ENCODE results near the gene NSFL1C.

Gene NSFL1C

GRCh38 chr20:1437235-1437904 is 29.3 kb downstream of the NSFL1C start:
- H3K9me3 ChIP-seq (ENCODE audit: control extremely low read depth in 1 of 5, control insufficient read depth in 4 of 5, insufficient read depth in 2 of 5, low read depth in 1 of 5, low read length in 4 of 5), result peaks cover 0 to 4% (median 0%) of the 10 kb centered on the region in 5 experiments
- H3K4me3 ChIP-seq (ENCODE audit: control insufficient read depth in 1 of 7, extremely low read depth in 1 of 7, insufficient read depth in 4 of 7, low read depth in 2 of 7, low read length in 6 of 7), result no peak overlapping the region
- ChIA-PET CTCF (interaction anchor here (0.6 to 7.0 kb wide), 28 partner anchors 8 to 232 kb away, joined by 3 to 66 read pairs (median 7); partner anchors contain the start of genes NSFL1C and SDCBP2), POLR2A (interaction anchor here (0.6 kb wide), 1 partner anchor 44 kb away, joined by 4 read pairs; no protein-coding TSS in a partner anchor)
- H3K4me1 ChIP-seq (ENCODE audit: control extremely low read depth in 1 of 4, control insufficient read depth in 4 of 4, insufficient read depth in 4 of 4, low read length in 3 of 4), result peaks cover 15 to 20% (median 16%) of the 10 kb centered on the region in 4 experiments
- H3K27ac ChIP-seq (ENCODE audit: insufficient read depth in 1 of 2, low read depth in 1 of 2, low read length in 2 of 2, poor library complexity in 1 of 2, severe bottlenecking in 2 of 2), result no peak overlapping the region
- H3K27me3 ChIP-seq (replicated peaks in 2 of 5; ENCODE audit: control insufficient read depth in 4 of 5, insufficient read depth in 5 of 5, low read length in 4 of 5), result no peaks in the 10 kb centered on the region
- DNase-seq, result peak; percentile 86 to 92 (median 91)
- WGBS (ENCODE audit: insufficient coverage), result 30% methylated on average over 4 of the region's 5 CpGs
- H3K36me3 ChIP-seq (ENCODE audit: control insufficient read depth in 4 of 4, insufficient read depth in 4 of 4, low read length in 3 of 4), result peaks cover 4 to 16% (median 11%) of the 10 kb centered on the region in 4 experiments

GRCh38 chr20:1436263-1436662 is 30.4 kb downstream of the NSFL1C start:
- no CpG with 5 or more reads among the region's 8 CpGs for WGBS (ENCODE audit: insufficient coverage)
- no peak for DNase-seq
- Histone ChIP-seq H3K4me3 (ENCODE audit: control insufficient read depth in 1 of 7, extremely low read depth in 1 of 7, insufficient read depth in 4 of 7, low read depth in 2 of 7, low read length in 6 of 7) (no peak overlapping the region), H3K4me1 (ENCODE audit: control extremely low read depth in 1 of 4, control insufficient read depth in 4 of 4, insufficient read depth in 4 of 4, low read length in 3 of 4) (peaks cover 15 to 20% (median 16%) of the 10 kb centered on the region in 4 experiments), H3K27ac (ENCODE audit: insufficient read depth in 1 of 2, low read depth in 1 of 2, low read length in 2 of 2, poor library complexity in 1 of 2, severe bottlenecking in 2 of 2) (no peak overlapping the region), H3K36me3 (ENCODE audit: control insufficient read depth in 4 of 4, insufficient read depth in 4 of 4, low read length in 3 of 4) (peaks cover 0 to 5% (median 2%) of the 10 kb centered on the region in 4 experiments), H3K27me3 (replicated peaks in 2 of 5; ENCODE audit: control insufficient read depth in 4 of 5, insufficient read depth in 5 of 5, low read length in 4 of 5) (no peaks in the 10 kb centered on the region), H3K9me3 (ENCODE audit: control extremely low read depth in 1 of 5, control insufficient read depth in 4 of 5, insufficient read depth in 2 of 5, low read depth in 1 of 5, low read length in 4 of 5) (peaks cover 0 to 4% (median 0%) of the 10 kb centered on the region in 5 experiments)
- POLR2A ChIA-PET, result no interaction called here
- CTCF ChIA-PET, result interaction anchor here (0.6 to 7.0 kb wide), 28 partner anchors 9 to 366 kb away, joined by 3 to 66 read pairs (median 6); partner anchors contain the start of genes NSFL1C and SDCBP2

GRCh38 chr20:1435337-1435699 is 31.3 kb downstream of the NSFL1C start:
- H3K9me3 ChIP-seq (ENCODE audit: control extremely low read depth in 1 of 5, control insufficient read depth in 4 of 5, insufficient read depth in 2 of 5, low read depth in 1 of 5, low read length in 4 of 5), result peaks cover 0 to 4% (median 0%) of the 10 kb centered on the region in 5 experiments
- POLR2A ChIA-PET, result interaction anchor here (1.0 kb wide), 1 partner anchor 62 kb away, joined by 4 read pairs; no protein-coding TSS in a partner anchor

GRCh38 chr20:1434571-1435336 is 31.9 kb downstream of the NSFL1C start:
- peaks cover 0 to 2% (median 0%) of the 10 kb centered on the region in 4 experiments for H3K36me3 ChIP-seq (ENCODE audit: control insufficient read depth in 4 of 4, insufficient read depth in 4 of 4, low read length in 3 of 4)
- 0% methylated on average over 1 of the region's 2 CpGs for WGBS (ENCODE audit: insufficient coverage)
- H3K27ac ChIP-seq (ENCODE audit: insufficient read depth in 1 of 2, low read depth in 1 of 2, low read length in 2 of 2, poor library complexity in 1 of 2, severe bottlenecking in 2 of 2), result no peak overlapping the region
- peaks cover 15 to 20% (median 16%) of the 10 kb centered on the region in 4 experiments for H3K4me1 ChIP-seq (ENCODE audit: control extremely low read depth in 1 of 4, control insufficient read depth in 4 of 4, insufficient read depth in 4 of 4, low read length in 3 of 4)
- peak; percentile 93 to 98 (median 97) for DNase-seq
- H3K27me3 ChIP-seq (replicated peaks in 2 of 5; ENCODE audit: control insufficient read depth in 4 of 5, insufficient read depth in 5 of 5, low read length in 4 of 5), result no peaks in the 10 kb centered on the region
- H3K9me3 ChIP-seq (ENCODE audit: control extremely low read depth in 1 of 5, control insufficient read depth in 4 of 5, insufficient read depth in 2 of 5, low read depth in 1 of 5, low read length in 4 of 5), result peaks cover 0 to 4% (median 0%) of the 10 kb centered on the region in 5 experiments
- H3K4me3 ChIP-seq (ENCODE audit: control insufficient read depth in 1 of 7, extremely low read depth in 1 of 7, insufficient read depth in 4 of 7, low read depth in 2 of 7, low read length in 6 of 7), result peak overlapping the region in 3 of 7 experiments; percentile 7 to 60 (median 52)
- ChIA-PET CTCF (interaction anchor here (0.6 to 7.0 kb wide), 17 partner anchors 11 to 124 kb away, joined by 3 to 66 read pairs (median 6); partner anchors contain the start of genes FKBP1A, NSFL1C and SDCBP2), POLR2A (interaction anchor here (1.0 kb wide), 1 partner anchor 61 kb away, joined by 4 read pairs; no protein-coding TSS in a partner anchor)

More at GRCh38 chr20:1435337-1435699, 31.3 kb downstream of the NSFL1C start:
- Histone ChIP-seq H3K36me3 (ENCODE audit: control insufficient read depth in 4 of 4, insufficient read depth in 4 of 4, low read length in 3 of 4) (peaks cover 0 to 3% (median under 1%) of the 10 kb centered on the region in 4 experiments), H3K27me3 (replicated peaks in 2 of 5; ENCODE audit: control insufficient read depth in 4 of 5, insufficient read depth in 5 of 5, low read length in 4 of 5) (no peaks in the 10 kb centered on the region), H3K4me3 (ENCODE audit: control insufficient read depth in 1 of 7, extremely low read depth in 1 of 7, insufficient read depth in 4 of 7, low read depth in 2 of 7, low read length in 6 of 7) (no peak overlapping the region), H3K4me1 (ENCODE audit: control extremely low read depth in 1 of 4, control insufficient read depth in 4 of 4, insufficient read depth in 4 of 4, low read length in 3 of 4) (peaks cover 15 to 20% (median 16%) of the 10 kb centered on the region in 4 experiments), H3K27ac (ENCODE audit: insufficient read depth in 1 of 2, low read depth in 1 of 2, low read length in 2 of 2, poor library complexity in 1 of 2, severe bottlenecking in 2 of 2) (no peak overlapping the region)
- CTCF ChIA-PET, result interaction anchor here (0.6 to 7.0 kb wide), 20 partner anchors 12 to 125 kb away, joined by 3 to 66 read pairs (median 6); partner anchors contain the start of genes FKBP1A, NSFL1C and SDCBP2
- DNase-seq, result no peak

- Histone ChIP-seq H3K9me3 (ENCODE audit: control extremely low read depth in 1 of 5, control insufficient read depth in 4 of 5, insufficient read depth in 2 of 5, low read depth in 1 of 5, low read length in 4 of 5) (peaks cover 0 to 4% (median 0%) of the 10 kb centered on the region in 5 experiments), H3K4me3 (ENCODE audit: control insufficient read depth in 1 of 7, extremely low read depth in 1 of 7, insufficient read depth in 4 of 7, low read depth in 2 of 7, low read length in 6 of 7) (no peak overlapping the region), H3K36me3 (ENCODE audit: control insufficient read depth in 4 of 4, insufficient read depth in 4 of 4, low read length in 3 of 4) (no peaks in the 10 kb centered on the region), H3K27ac (ENCODE audit: insufficient read depth in 1 of 2, low read depth in 1 of 2, low read length in 2 of 2, poor library complexity in 1 of 2, severe bottlenecking in 2 of 2) (no peak overlapping the region), H3K4me1 (ENCODE audit: control extremely low read depth in 1 of 4, control insufficient read depth in 4 of 4, insufficient read depth in 4 of 4, low read length in 3 of 4) (peaks cover 15 to 29% (median 20%) of the 10 kb centered on the region in 4 experiments), H3K27me3 (replicated peaks in 2 of 5; ENCODE audit: control insufficient read depth in 4 of 5, insufficient read depth in 5 of 5, low read length in 4 of 5) (no peaks in the 10 kb centered on the region)
- no peak for DNase-seq
- CTCF ChIA-PET, result no interaction called here
- POLR2A ChIA-PET, result no interaction called here
- no CpG with 5 or more reads among the region's 1 CpG for WGBS (ENCODE audit: insufficient coverage)
These were observed 35.5 kb downstream of the NSFL1C start for GRCh38 chr20:1431158-1431557.

- POLR2A ChIA-PET, result no interaction called here
- Histone ChIP-seq H3K4me3 (ENCODE audit: control insufficient read depth in 1 of 7, extremely low read depth in 1 of 7, insufficient read depth in 4 of 7, low read depth in 2 of 7, low read length in 6 of 7) (no peak overlapping the region), H3K36me3 (ENCODE audit: control insufficient read depth in 4 of 4, insufficient read depth in 4 of 4, low read length in 3 of 4) (no peaks in the 10 kb centered on the region), H3K9me3 (ENCODE audit: control extremely low read depth in 1 of 5, control insufficient read depth in 4 of 5, insufficient read depth in 2 of 5, low read depth in 1 of 5, low read length in 4 of 5) (peaks cover 0 to 4% (median 0%) of the 10 kb centered on the region in 5 experiments), H3K4me1 (ENCODE audit: control extremely low read depth in 1 of 4, control insufficient read depth in 4 of 4, insufficient read depth in 4 of 4, low read length in 3 of 4) (peaks cover 13 to 23% (median 15%) of the 10 kb centered on the region in 4 experiments), H3K27me3 (replicated peaks in 2 of 5; ENCODE audit: control insufficient read depth in 4 of 5, insufficient read depth in 5 of 5, low read length in 4 of 5) (no peaks in the 10 kb centered on the region), H3K27ac (ENCODE audit: insufficient read depth in 1 of 2, low read depth in 1 of 2, low read length in 2 of 2, poor library complexity in 1 of 2, severe bottlenecking in 2 of 2) (no peak overlapping the region)
- DNase-seq, result no peak
- 83% methylated on average over 1 of the region's 1 CpG for WGBS (ENCODE audit: insufficient coverage)
- CTCF ChIA-PET, result interaction anchor here (1.0 to 1.2 kb wide), 2 partner anchors 9 to 10 kb away, joined by 3 read pairs; no protein-coding TSS in a partner anchor
These were observed 36.6 kb downstream of the NSFL1C start for GRCh38 chr20:1430004-1430451.
